Superior temporal gyrus (tissue), 1 donor: ENCODE data around the gene OGFOD1.

Source experiments
- DNase-seq: peaks from one replicate; pipeline ENCODE4 v3.0.0-alpha.2; 2016; ENCODE audit errors: extremely low spot score

OGFOD1 gene

GRCh38 chr16:56450986-56451752 is at the start of gene OGFOD1, which contains the start of gene NUDT21:
Gene OGFOD1 (plus strand): TSS chr16:56451554. CDS start chr16:56451613, 59 bp downstream.
Gene NUDT21 (minus strand): TSS chr16:56451332. CDS start chr16:56451202, 130 bp downstream.
- peak; percentile 99 for DNase-seq

GRCh38 chr16:56405977-56406672 is 45.2 kb upstream of the OGFOD1 start:
- DNase-seq = no peak

GRCh38 chr16:56408379-56409098 is 42.8 kb upstream of the OGFOD1 start:
- DNase-seq = no peak

- DNase-seq = no peak
Measured at GRCh38 chr16:56409195-56409594, 42.2 kb upstream of the OGFOD1 start.

GRCh38 chr16:56411123-56411522 is 40.2 kb upstream of the OGFOD1 start:
- no peak for DNase-seq

- DNase-seq = no peak
Measured at GRCh38 chr16:56411624-56412023, 39.7 kb upstream of the OGFOD1 start.

- DNase-seq = no peak
Measured at GRCh38 chr16:56413381-56413780, 38.0 kb upstream of the OGFOD1 start.

GRCh38 chr16:56414366-56414765 is 37.0 kb upstream of the OGFOD1 start:
- DNase-seq = no peak

GRCh38 chr16:56415875-56416274 is 35.5 kb upstream of the OGFOD1 start:
- no peak for DNase-seq

- no peak for DNase-seq
Measured at GRCh38 chr16:56417138-56417537, 34.2 kb upstream of the OGFOD1 start.

- DNase-seq = no peak
Measured at GRCh38 chr16:56419740-56420548, 31.4 kb upstream of the OGFOD1 start.

GRCh38 chr16:56420613-56421012 is 30.7 kb upstream of the OGFOD1 start:
- no peak for DNase-seq

GRCh38 chr16:56421313-56421712 is 30.0 kb upstream of the OGFOD1 start:
- DNase-seq = no peak

- DNase-seq = no peak
Measured at GRCh38 chr16:56421976-56422669, 29.2 kb upstream of the OGFOD1 start.

- no peak for DNase-seq
Measured at GRCh38 chr16:56422896-56423441, 28.4 kb upstream of the OGFOD1 start.

- peak; percentile 46 for DNase-seq
Measured at GRCh38 chr16:56423584-56424403, 27.6 kb upstream of the OGFOD1 start.

GRCh38 chr16:56424404-56424764 is 27.0 kb upstream of the OGFOD1 start:
- DNase-seq = no peak

GRCh38 chr16:56424791-56425438 is 26.4 kb upstream of the OGFOD1 start:
- no peak for DNase-seq

GRCh38 chr16:56425439-56425832 is 25.9 kb upstream of the OGFOD1 start, which contains the start of gene AMFR:
Gene AMFR (minus strand): TSS chr16:56425545. CDS start chr16:56425327, 218 bp downstream.
- peak; percentile 72 for DNase-seq
